ENCODE data around the gene ITGB6.

The ITGB6 gene

DNA sequence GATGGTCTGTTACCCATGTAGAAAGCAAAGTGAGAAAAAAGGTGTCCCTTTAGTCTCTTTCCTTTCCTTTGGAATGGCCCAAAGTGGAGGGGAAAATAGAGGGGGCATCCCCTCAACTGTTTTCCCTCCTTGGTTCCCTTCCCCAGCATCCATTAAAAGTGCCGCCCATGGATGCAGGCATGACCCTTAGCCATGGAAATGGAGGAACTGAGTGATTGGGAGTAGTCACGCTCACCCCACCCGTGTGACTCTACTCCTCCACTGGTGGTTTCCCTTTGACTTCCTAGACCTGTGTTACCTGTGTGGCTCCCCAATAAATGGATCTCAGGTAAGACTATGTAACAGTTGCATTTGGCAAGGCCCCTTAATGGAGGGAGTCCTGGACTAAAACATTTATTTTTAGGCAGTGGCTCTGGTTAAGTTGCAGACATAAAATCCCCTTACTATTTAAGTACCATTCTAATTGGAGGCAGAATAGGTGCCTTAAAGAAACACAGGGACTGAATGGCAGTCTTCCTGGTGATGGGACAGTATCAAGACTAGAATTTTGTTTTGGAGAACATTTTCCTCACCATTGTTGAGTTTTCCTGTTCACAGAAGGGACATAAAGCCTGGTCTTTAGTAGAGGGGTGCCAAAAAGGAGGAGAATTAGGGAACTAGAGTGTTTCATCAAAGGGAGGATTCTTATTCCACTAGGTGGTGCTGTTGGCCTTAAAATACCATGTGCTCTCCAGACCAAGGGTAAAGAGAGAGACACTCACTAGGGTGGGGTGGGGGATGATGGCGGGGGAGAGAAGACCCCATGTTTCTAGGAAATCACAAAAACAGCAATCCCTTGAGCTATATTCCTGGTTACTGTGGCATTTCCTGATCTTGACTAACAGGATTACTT lies 112.0 kb downstream of the ITGB6 start:
- DNase-seq (ENCODE audit: low read depth in 2 of 2): no peak

- no peak for DNase-seq (ENCODE audit: low read depth in 2 of 2)
These were observed 114.4 kb downstream of the ITGB6 start for GRCh38 chr2:160085662-160086061.

DNA sequence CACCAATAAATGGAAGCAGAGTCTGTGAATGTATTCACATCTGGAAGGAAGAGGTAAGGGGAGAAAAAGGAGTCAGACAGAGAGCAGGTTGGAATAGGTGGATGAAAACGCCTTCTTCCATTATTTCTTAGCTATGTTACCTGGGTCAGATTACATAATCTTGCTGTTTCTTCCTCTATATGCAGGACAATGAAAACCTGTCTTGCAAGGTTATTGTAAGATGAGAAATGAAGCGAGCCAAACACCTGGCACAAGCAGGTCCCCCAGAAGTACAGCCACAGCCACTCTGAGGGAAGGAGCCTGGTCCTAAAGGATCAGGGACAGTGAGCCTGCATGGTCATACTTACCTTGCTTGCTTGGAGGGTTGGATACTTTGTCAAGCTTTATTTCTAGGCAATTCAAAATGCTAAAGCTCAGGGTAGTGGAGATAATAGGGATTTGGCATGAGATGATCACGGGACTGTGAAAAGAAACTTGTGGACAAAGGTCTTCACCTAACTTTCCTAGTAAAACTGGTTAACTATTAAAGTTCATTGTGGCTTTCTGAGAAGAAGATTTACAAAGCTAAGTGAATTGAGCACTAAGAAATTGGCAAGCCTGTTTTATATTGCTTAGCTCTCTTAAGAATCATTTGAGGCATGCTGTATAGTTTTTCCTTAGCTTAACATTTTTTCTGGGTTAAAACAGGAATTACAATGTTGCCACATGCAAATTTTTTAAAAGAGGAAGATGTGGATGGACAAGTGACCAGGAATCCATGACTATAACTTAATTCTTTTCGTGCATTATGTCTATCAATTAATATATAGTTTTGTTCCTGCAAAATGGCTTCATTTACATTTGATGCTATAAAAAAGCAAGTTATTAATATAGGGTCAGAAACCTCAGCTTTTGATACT lies 121.9 kb downstream of the ITGB6 start:
- DNase-seq (ENCODE audit: low read depth in 2 of 2): no peak

GRCh38 chr2:160076914-160077313 lies 123.2 kb downstream of the ITGB6 start:
- no peak for DNase-seq (ENCODE audit: low read depth in 2 of 2)

GRCh38 chr2:160076241-160076640 lies 123.8 kb downstream of the ITGB6 start:
- no peak for DNase-seq (ENCODE audit: low read depth in 2 of 2)

GRCh38 chr2:160075171-160075570 lies 124.9 kb downstream of the ITGB6 start:
- DNase-seq (ENCODE audit: low read depth in 2 of 2): no peak

DNA sequence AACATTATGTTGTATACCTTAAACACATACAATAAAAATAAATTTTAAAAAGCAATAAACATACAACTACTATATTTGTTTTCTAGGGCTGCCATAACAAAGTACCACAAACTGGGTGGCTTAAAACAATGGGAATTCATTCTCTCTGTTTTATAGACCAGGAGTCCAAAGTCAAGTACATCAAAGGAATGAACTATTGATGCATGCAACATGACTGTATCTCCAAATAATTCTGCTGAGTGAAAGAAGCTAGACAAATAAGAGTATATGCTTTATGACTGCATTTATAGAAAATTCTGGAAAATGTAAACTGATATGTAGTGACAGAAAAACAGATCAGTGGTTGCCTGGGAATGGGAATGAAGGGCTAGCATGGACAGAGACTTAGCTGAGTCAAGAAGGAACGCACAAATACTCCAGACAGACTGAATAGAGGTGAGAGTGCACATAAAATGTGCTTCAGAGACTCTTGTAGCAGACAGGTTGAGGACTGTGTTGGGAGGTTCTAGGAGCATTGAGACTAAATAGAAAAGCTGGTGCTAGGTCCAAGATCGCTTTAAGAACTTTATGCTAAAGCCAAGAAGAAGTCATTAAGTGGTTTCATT lies 126.7 kb downstream of the ITGB6 start:
- no peak for DNase-seq (ENCODE audit: low read depth in 2 of 2)

DNA sequence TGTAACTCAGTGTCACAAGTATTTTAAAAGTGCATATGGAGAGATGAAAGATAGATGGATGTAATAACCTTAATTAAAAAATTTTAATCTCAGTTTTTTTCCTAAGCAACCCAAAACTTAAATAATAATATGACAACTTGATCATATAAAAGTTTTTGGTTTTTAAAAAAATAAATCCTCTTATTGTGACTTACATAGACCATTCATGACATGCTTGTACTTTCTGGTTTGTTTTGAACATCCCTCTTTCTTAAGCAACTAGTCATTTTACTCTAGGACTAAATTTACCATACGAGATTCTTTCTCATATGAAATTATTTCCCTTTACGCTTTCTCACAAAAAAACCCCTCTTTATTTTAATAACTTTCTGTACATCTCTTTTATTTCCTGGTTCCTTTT lies 131.2 kb downstream of the ITGB6 start:
- no peak for DNase-seq (ENCODE audit: low read depth in 2 of 2)

- no peak for DNase-seq (ENCODE audit: low read depth in 2 of 2)
These were observed 135.2 kb downstream of the ITGB6 start for GRCh38 chr2:160064916-160065315.

DNA sequence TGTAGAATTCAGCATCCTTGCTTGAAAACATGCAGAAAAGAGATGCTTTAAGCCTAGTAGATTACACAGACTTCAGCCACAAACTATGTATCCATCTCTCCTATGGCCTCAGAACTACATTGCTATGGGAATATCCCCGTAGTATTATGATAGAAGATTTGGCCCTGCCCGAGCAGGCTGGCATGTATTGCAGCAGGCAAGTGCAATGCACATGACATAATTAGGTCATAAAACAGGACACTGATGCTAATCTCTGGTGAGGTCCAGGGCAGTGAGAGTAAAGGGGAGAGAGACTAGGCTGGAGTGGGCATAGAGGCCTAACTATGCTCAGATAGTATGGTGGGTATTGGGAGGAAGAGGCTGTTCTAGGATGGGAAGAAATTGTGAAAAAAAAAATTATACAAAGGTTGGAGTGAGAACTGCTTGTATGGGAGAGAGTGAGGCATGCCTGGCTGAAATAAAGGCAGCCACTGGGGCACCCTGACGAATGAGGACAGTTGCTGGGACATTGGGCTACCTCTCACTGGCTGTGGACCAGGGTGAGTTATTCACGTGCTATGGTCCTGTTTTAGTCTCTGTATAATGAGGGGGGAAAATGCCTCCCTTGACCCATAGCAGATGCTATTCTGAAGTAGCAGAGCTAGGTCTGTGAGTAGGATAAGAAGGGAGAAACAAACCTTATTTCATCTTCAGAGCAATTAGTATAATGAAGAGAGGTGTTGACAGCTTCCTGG lies 136.0 kb downstream of the ITGB6 start:
- no peak for DNase-seq (ENCODE audit: low read depth in 2 of 2)

- DNase-seq (ENCODE audit: low read depth in 2 of 2): no peak
These were observed 136.8 kb downstream of the ITGB6 start for GRCh38 chr2:160063271-160063670.

GRCh38 chr2:160062292-160063005 lies 137.6 kb downstream of the ITGB6 start, which contains the start of gene PLA2R1:
TSS of gene PLA2R1 (minus strand) at chr2:160062615. CDS start at chr2:160062403, 212 bp downstream.
- DNase-seq (ENCODE audit: low read depth in 2 of 2): no peak

- no peak for DNase-seq (ENCODE audit: low read depth in 2 of 2)
These were observed 138.2 kb downstream of the ITGB6 start for GRCh38 chr2:160061944-160062291.

DNA sequence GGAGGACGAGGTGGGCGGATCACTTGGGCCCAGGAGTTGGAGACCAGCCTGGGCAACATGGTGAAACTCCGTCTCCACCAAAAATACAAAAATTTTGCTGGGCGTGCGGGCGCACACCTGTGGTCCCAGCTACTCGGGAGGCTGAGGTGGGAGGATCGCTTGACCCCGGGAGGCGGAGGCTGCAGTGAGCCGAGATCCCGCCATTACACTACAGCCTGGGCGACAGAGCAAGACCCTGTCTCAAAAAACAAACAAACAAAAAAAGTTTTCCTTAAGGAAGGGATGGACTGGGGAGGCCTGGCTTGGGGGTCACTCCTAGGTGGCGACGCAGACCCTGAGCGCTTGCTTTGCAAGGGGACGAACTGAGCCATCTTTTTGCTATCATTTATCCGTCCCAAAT lies 138.5 kb downstream of the ITGB6 start:
- no peak for DNase-seq (ENCODE audit: low read depth in 2 of 2)

DNA sequence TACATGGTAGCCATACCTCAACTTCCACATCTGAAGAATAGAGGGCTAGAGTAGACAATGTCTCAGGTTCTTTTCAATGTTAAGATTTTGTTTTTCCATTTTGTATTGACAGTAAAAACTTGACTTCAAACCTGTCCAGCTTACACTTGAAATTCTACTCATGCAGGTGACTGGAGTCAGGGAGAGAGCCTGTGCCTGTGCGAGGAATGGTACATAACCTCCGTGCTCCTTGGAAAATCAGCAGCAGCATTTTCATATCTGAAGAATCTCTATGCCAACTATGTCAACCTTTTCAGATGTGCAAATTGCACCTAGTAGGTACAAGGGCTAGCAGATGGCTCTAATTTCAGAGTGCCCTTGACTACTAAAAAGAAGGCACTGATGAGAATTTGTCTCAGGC lies 139.8 kb downstream of the ITGB6 start:
- DNase-seq (ENCODE audit: low read depth in 2 of 2): no peak

DNA sequence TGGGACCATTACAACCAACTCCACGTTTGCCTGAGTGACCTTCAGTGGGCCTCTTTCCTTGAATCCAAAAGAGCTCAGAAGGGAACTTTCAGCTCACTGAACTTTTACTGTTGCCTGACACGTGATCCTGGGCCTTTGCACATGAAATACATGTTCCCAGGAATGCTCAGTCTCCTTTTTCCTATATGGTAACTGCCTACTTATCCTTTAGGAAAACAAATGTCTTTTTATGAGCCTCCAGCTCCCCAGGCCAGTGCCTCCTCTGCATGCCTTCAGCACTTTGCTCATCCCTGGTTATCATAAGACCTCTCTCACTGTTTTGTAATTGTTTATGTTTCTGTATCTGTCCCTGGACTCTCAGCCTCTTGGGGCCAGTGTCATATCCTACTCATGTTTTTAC lies 142.7 kb downstream of the ITGB6 start:
- DNase-seq (ENCODE audit: low read depth in 2 of 2): no peak

GRCh38 chr2:160055726-160056108 lies 144.4 kb downstream of the ITGB6 start:
- no peak for DNase-seq (ENCODE audit: low read depth in 2 of 2)

DNA sequence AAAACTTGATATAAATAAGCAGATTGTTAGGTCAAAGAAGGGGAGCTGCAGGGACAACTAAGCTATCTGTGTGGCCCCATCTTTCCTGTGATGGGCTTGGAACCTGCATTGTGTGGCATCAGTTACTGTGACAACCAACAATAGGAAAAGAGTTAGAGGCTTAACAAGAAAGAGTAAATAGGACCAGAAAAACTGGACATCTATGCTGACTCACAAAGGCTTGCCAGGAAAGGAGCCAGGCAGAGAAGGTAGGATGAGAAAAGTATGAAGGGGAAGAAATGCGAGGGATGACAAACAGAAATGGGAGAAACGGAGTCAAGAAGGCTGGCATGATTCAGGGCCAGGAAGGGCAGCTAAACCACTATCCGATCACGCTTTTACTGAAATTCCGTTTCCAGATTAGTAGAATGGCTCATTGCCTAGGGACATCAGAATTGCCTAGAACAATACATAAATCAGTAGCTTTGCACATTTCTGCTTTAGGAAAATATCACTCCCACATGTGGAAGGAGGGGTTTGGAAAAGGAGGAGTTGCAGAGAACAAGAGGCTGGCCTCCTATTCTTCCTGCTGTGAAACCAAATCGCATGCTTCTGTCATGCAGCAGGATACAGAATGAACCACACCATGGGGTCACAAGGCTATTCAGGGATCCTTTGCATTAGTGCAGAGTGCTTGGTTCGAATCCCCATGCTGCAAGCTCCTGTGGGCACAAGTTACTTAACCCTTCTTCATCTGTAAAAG lies 144.9 kb downstream of the ITGB6 start:
- DNase-seq (ENCODE audit: low read depth in 2 of 2): no peak

DNA sequence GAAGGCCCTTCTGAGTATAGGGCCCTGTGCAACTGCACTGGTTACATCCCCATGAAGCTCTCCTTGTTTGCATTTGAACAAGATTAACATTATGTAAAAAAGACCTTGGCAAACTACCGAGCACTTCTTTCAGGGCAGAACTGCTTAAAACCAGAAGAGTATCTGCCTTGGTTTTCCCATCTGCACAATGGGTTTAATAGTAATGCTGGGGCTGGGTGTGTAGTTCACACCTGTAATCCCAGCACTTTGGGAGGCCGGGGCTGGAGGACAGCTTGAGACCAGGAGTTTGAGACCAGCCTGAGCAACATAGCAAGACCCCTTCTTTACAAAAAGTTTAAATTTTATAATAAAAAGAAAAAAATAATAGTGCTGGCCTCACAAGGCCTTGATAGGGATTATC lies 146.1 kb downstream of the ITGB6 start:
- DNase-seq (ENCODE audit: low read depth in 2 of 2): no peak

DNA sequence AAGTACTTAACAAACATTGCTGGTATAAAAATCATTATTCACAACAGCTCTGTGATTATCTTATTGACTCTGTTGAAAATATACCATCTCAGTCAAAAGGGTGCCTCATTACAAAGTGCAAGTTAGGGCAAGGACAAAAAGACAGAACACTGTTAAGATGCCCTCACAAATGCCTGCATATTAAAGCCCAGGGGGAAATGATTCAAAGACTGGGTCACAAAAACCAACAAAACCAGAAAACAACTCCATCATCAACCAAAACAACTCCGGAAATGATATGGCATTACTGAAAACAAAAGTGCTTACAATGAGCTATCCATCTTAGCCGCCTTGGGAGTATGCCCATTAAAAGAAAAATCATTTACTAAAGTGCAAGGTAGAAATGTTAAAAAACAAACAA lies 147.5 kb downstream of the ITGB6 start:
- DNase-seq (ENCODE audit: low read depth in 2 of 2): no peak

All from activated CD4-positive, alpha-beta T cell treated with anti-CD3 and anti-CD28 coated beads for 24 hours (primary cell).